T-helper 2 cell treated with Interferon-gamma antibody and Interleukin-4, amounts not matched to agents 5 μg/mL and 100 μg/mL, for 36 hours (primary cell): ENCODE data around the gene MID1.

Experiments
- DNase-seq: peaks from one replicate; pipeline ENCODE4 v3.0.0; 2021; ENCODE audit warnings: low spot score
- H3K27ac Mint-ChIP-seq: one replicate; pipeline ENCODE4 v1.8.0; 2021; ENCODE audit warnings: mild to moderate bottlenecking, mixed read lengths
- H3K27me3 Mint-ChIP-seq: one replicate; pipeline ENCODE4 v1.8.0; 2021; ENCODE audit warnings: low read depth, mixed read lengths
- H3K36me3 Mint-ChIP-seq: one replicate; pipeline ENCODE4 v1.8.0; 2021; ENCODE audit warnings: low read depth, mixed read lengths
- H3K4me1 Mint-ChIP-seq: one replicate; pipeline ENCODE4 v1.8.0; 2021; ENCODE audit warnings: low read depth, mixed read lengths
- H3K4me3 Mint-ChIP-seq: one replicate; pipeline ENCODE4 v1.8.0; 2022; ENCODE audit warnings: mild to moderate bottlenecking, moderate library complexity, mixed read lengths
- H3K9me3 Mint-ChIP-seq: one replicate; pipeline ENCODE4 v1.8.0; 2021; ENCODE audit warnings: mixed read lengths

Gene MID1

DNA sequence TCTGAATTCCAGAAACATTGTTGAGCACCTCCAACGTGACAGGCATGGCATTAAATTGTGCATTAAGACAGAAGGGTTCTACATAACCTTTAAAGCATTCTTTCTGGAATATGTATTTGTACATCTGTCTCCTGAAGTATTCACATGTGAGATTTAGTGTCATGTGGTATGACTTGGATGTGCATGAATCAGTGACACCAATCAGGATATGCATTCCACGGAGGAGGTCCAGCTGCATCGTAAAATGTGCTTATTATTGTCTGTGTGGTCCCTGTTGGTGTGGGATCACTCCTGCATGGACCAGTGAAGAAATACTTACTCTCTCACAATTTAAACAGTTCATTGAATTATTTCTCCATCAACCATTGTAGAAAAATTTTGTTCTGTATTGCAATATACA, 149.0 kb downstream of the MID1 start:
- no peaks in the 10 kb centered on the region for H3K9me3 Mint-ChIP-seq
- no peak overlapping the region for H3K4me3 Mint-ChIP-seq
- H3K4me1 Mint-ChIP-seq, result no peaks in the 10 kb centered on the region
- no peaks in the 10 kb centered on the region for H3K27me3 Mint-ChIP-seq
- H3K27ac Mint-ChIP-seq, result no peak overlapping the region
- H3K36me3 Mint-ChIP-seq, result no peaks in the 10 kb centered on the region
- DNase-seq, result no peak

DNA sequence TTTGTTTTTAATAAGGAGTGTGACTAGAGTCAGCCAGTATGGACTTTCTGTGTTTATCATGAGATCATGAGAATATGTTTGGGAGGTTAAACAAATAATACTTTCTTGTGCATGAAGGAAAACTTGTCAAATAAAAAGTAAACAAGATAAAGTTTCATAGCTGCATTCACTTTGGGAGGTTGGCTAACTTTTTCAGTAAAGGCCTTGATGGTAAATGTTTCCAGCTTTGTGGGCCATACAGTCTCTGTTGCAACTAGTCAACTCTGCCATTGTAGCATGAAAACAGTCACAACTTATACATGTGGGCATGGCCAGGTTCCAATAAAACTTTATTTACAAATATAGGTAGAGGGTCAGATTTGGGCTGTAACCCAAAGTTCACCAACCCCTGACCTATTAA, 150.4 kb downstream of the MID1 start:
- H3K4me3 Mint-ChIP-seq, result no peak overlapping the region
- H3K4me1 Mint-ChIP-seq, result no peaks in the 10 kb centered on the region
- no peaks in the 10 kb centered on the region for H3K27me3 Mint-ChIP-seq
- no peaks in the 10 kb centered on the region for H3K9me3 Mint-ChIP-seq
- DNase-seq, result no peak
- no peak overlapping the region for H3K27ac Mint-ChIP-seq
- no peaks in the 10 kb centered on the region for H3K36me3 Mint-ChIP-seq

DNA sequence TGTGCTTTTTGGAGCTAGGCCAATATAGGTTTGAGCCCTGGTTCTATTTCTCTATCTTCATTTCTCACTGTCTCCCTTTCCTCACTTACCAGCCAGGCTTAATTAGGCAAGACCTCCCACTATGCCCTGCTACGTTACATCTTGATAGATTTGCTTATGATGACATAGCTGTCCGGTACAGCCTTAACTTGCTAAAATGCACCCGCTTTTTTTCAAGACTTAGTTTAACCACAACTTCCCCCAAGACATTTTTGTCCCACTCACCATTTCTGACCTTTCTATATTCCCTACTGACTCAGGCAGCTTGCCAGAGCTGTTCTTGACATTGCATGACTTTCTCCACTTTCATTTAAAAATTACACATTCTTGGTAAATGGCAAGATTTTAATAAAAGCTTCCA, 152.6 kb downstream of the MID1 start:
- Mint-ChIP-seq H3K27me3 (no peaks in the 10 kb centered on the region), H3K4me3 (no peak overlapping the region), H3K9me3 (no peaks in the 10 kb centered on the region)

DNA sequence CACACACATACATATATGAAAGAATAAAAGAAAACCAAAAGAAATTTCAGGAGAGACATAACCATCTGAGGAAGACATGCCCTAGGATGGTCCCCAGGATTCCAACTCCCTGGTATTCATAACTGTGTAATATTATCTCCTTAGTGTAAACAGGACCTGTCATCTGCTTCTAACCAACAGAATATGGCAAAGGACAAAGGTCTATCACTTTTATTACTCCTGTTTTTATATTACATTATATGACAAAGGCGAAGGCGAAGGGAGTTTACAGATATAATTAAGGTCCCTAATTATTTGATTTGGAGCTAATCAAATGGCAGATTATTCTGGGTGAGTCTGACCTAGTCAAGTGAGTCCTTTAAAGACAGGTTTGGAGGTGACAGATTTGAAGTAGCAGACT, 155.1 kb downstream of the MID1 start:
- H3K4me3 Mint-ChIP-seq, result no peak overlapping the region

More for the DNA sequence above, 152.6 kb downstream of the MID1 start:
- DNase-seq, result no peak
- Mint-ChIP-seq H3K27ac (no peak overlapping the region), H3K4me1 (no peaks in the 10 kb centered on the region), H3K36me3 (no peaks in the 10 kb centered on the region)

DNA sequence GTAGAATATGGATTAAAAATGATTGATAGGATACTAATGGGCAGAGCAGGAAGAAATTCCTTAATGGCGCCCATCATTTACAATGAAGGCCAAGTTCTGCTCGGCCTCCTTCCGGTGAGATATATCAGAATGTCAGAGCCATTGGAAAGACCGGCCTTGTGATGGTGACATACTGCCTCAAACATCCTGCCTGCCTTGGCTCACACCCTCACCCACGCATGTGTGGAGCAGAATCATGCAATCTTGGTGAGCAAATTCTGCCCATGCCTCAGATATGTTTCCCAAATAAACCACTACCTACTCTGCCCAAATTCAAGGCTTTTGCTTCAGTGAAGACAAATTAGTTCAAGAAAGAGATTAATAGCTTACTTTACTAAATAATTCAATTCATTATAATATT, 163.3 kb downstream of the MID1 start:
- Mint-ChIP-seq H3K27me3 (no peaks in the 10 kb centered on the region), H3K9me3 (no peaks in the 10 kb centered on the region), H3K4me3 (no peak overlapping the region), H3K36me3 (no peaks in the 10 kb centered on the region), H3K4me1 (no peaks in the 10 kb centered on the region), H3K27ac (no peak overlapping the region)
- DNase-seq, result no peak

More for the DNA sequence above, 155.1 kb downstream of the MID1 start:
- Mint-ChIP-seq H3K36me3 (no peaks in the 10 kb centered on the region), H3K4me1 (no peaks in the 10 kb centered on the region), H3K9me3 (no peaks in the 10 kb centered on the region), H3K27me3 (no peaks in the 10 kb centered on the region), H3K27ac (no peak overlapping the region)
- DNase-seq, result no peak

DNA sequence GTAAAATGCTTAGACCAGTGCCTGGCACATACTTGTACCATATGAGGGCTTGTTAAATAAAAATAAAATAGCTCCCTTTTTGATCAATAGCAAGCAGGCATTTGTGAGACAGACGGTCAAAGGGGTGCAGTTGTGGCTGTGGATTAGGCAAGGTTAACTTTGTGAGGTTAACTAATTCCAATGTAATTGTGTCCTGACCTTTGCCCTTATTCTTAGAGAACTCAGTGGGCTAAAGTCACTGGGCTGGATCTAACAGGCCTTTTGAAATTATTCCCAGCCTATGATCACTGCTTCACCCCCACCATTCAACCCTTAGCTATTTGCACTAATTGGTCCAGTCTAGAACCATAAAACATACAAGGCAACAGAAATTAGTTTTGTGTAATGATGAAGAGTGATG, 166.4 kb downstream of the MID1 start:
- Mint-ChIP-seq H3K36me3 (no peaks in the 10 kb centered on the region), H3K27ac (no peak overlapping the region), H3K4me3 (no peak overlapping the region), H3K4me1 (no peaks in the 10 kb centered on the region), H3K27me3 (no peaks in the 10 kb centered on the region), H3K9me3 (no peaks in the 10 kb centered on the region)
- DNase-seq, result no peak

DNA sequence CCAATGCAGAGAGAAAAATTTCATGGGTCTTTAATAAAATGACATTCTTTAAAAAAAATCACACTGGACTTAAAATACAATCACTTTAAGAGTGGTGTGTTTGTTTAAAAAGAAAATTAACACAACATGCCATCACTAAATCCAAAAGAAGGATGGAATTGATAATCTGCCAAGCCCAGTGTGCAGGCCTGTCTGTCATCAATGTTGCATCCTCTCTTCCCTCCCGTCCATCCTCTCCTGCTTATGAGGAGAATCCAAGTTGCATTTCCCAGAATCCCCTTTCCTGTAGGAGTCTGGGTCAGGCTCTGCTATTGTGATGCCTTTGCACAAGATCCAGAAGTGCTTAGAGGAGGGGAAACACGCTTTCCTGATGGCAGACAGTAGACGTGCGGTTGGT, 169.4 kb downstream of the MID1 start:
- no peak overlapping the region for H3K4me3 Mint-ChIP-seq
- no peak for DNase-seq
- H3K36me3 Mint-ChIP-seq, result no peaks in the 10 kb centered on the region
- no peak overlapping the region for H3K27ac Mint-ChIP-seq
- no peaks in the 10 kb centered on the region for H3K4me1 Mint-ChIP-seq
- H3K9me3 Mint-ChIP-seq, result no peaks in the 10 kb centered on the region
- H3K27me3 Mint-ChIP-seq, result no peaks in the 10 kb centered on the region

DNA sequence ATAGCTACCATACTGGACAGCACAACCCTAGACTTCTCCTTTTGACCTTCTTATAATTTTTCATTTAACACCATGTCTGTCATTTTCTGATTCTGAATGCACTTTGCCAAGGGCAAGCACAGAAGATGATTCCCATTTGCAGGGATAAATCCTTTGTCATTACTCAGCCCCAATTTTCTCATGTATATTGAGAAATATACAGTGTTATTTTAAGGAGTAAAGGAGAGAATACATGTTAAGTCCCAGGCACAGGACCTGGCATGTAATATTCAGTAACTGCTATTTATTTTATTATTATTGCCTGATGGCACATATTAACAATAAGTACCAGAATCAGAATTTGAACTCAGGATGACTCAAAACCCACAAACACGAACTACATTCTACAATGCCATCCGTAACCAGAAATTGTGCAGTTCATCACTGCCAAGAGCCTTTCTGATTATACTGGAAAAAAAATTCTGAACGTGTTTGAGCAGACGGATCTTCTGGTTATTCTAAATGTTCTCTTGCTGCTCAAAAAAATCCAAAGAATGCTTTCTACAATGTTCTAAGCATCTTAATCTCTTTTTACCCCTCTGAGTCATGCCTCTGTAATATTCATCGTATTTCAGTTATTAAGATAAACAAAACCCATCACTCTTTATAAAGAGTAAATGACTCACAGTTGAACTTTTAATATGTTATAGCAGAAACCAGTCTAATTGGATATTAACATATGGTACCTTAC, 170.0 kb downstream of the MID1 start:
- Mint-ChIP-seq H3K27ac (no peak overlapping the region), H3K9me3 (no peaks in the 10 kb centered on the region), H3K4me3 (no peak overlapping the region), H3K27me3 (no peaks in the 10 kb centered on the region), H3K36me3 (no peaks in the 10 kb centered on the region), H3K4me1 (no peaks in the 10 kb centered on the region)
- no peak for DNase-seq

DNA sequence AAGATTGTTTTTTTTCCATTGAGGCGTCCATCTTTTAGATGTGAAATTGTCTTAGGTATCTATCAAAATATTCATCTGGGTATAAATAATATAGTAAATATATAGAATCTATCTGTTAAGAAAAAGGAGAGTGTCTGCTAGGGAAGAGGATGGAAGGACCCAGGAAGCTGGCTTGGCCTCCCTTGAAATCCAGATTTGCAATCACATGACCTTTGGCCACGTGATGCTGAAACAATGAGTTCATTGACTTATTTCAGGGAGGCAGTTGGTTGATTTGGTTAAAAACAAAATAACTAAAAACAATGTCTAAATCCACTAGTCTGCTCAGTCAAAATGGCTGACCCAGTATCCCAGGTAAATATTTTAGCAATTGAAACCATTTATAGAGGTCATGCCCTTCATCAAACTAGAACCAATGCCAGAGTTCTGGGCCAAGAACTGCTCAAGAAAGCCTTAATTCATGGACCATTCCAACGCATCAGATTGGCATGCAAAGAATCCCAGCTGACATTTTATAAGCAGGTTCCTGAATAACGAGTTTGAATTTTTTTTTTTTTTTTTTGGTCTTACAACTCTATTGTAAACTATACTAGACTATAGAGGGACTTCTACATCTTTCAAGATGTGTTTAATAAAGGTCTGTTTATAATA, 172.7 kb downstream of the MID1 start:
- no peaks in the 10 kb centered on the region for H3K9me3 Mint-ChIP-seq
- H3K27ac Mint-ChIP-seq, result no peak overlapping the region
- H3K36me3 Mint-ChIP-seq, result no peaks in the 10 kb centered on the region
- DNase-seq, result no peak
- H3K4me1 Mint-ChIP-seq, result no peaks in the 10 kb centered on the region
- no peaks in the 10 kb centered on the region for H3K27me3 Mint-ChIP-seq
- no peak overlapping the region for H3K4me3 Mint-ChIP-seq

DNA sequence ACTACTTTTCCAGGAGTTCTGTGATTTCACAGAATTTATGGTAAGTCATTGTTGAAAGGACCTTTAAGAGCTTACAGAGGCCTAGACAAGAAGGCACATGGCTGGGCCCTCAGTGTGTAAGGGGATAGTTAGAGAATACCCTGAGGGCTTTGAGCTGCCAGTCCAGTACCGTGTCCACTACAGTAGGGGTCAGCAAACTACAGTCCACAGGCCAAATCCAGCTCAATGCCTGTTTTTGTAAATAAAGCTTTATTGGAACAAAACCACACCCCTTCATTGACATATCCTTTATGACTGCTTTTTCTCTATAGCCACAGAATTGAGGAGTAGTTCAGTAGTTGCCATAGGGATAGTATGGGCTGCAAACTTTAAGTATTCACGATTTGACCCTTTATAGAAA, 176.2 kb downstream of the MID1 start:
- peaks cover 5% of the 10 kb centered on the region for H3K9me3 Mint-ChIP-seq
- H3K27ac Mint-ChIP-seq, result no peak overlapping the region

DNA sequence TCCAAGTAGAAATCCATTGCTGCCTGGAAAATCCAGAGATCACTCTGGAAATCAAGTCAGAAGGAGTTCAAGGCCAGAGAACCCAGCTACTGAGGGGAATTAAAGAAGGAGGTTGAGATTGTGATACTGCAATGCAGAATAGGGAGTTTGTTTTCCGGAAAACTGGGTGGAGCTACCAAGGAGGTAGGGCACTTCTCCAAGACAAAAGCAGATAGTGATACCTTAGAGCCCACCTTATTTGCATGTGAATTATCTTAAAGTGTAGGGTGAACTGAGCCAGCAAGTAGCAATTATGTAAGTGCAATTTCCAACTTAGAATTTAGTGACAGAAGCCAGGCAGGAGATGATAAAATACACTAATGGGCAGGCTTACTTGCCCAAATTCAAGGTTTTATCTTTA, 178.9 kb downstream of the MID1 start:
- DNase-seq, result no peak
- Mint-ChIP-seq H3K9me3 (peaks cover 5% of the 10 kb centered on the region), H3K4me1 (no peaks in the 10 kb centered on the region), H3K27me3 (no peaks in the 10 kb centered on the region), H3K4me3 (no peak overlapping the region), H3K36me3 (no peaks in the 10 kb centered on the region), H3K27ac (no peak overlapping the region)

More for the DNA sequence above, 176.2 kb downstream of the MID1 start:
- Mint-ChIP-seq H3K27me3 (no peaks in the 10 kb centered on the region), H3K4me3 (no peak overlapping the region), H3K4me1 (no peaks in the 10 kb centered on the region), H3K36me3 (no peaks in the 10 kb centered on the region)
- DNase-seq, result no peak

DNA sequence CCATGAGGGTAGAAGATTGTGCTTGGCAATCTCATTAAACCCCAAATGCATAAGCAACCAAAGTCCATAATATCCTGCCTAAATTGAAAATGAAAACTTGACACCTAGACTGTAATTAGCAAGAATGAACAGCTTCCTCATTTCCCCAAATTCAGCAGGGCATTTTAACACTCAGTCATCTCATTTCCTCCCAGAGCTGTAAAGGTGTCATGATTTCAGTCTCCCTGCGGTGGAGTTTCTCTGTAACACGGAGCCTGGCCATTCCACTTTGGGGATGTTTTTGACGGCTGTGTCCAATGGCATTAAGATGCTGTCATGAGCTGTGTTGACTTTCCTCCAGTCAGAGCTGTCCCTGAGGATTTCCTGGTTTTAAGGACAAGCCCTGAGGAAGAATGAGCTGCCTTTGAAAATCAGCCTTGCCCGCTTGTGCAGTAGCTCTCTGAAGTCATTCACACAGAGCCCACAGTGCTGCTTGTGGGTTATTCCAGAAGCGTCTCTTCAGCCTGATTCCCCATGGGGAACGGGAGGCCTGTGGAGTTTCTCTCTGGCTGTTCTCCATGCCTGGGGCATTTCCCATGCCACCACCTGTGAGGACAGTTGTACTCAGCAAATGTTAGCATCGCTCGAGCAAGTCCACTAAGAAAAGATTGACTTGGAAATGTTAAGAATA, 187.0 kb downstream of the MID1 start:
- no peaks in the 10 kb centered on the region for H3K4me1 Mint-ChIP-seq

DNA sequence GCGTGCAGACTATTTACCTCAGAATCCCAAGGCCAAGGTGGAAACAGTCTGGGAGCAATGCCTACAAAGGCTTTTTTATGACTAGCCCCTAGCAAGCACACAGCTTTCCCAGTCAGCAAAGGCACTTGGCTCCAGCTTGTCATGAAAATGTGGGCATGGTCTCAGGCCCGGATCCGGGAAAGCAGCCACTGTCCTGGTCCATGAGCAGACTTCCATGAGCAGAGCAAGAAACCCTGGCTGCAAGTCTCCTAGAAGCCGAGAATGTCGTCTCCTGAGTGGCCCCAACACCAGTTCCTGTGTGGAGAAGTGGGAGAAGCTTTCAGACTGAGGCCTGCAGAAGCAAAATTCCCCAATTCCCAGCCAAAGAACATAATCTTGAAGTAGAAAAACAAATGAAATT, 190.5 kb downstream of the MID1 start:
- no peaks in the 10 kb centered on the region for H3K9me3 Mint-ChIP-seq
- no peak overlapping the region for H3K27ac Mint-ChIP-seq
- no peaks in the 10 kb centered on the region for H3K4me1 Mint-ChIP-seq
- DNase-seq, result no peak
- H3K27me3 Mint-ChIP-seq, result no peaks in the 10 kb centered on the region
- no peaks in the 10 kb centered on the region for H3K36me3 Mint-ChIP-seq
- no peak overlapping the region for H3K4me3 Mint-ChIP-seq

More for the DNA sequence above, 187.0 kb downstream of the MID1 start:
- no peaks in the 10 kb centered on the region for H3K27me3 Mint-ChIP-seq
- H3K27ac Mint-ChIP-seq, result no peak overlapping the region
- no peak overlapping the region for H3K4me3 Mint-ChIP-seq
- no peaks in the 10 kb centered on the region for H3K36me3 Mint-ChIP-seq
- no peak for DNase-seq
- no peaks in the 10 kb centered on the region for H3K9me3 Mint-ChIP-seq

DNA sequence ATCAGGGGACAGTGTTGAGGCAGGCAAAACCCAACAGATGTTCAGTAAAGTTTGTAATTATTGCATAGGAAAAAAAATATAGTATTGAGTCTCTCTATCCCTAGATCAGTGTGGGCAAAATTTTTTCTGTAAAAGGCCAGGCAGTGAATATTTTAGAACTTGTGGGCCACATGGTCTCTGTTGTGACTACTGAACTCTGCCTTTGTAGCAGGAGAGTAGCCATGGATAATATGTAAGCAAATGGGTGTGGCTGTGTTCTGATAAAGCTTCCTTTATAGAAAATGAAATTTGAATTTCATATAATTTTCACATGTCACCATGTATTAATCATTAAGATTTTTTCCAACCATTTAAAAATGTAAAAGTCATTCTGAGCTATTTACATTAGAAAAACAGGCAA, 193.1 kb downstream of the MID1 start:
- Mint-ChIP-seq H3K9me3 (no peaks in the 10 kb centered on the region), H3K27me3 (no peaks in the 10 kb centered on the region), H3K4me3 (no peak overlapping the region), H3K27ac (no peak overlapping the region), H3K36me3 (no peaks in the 10 kb centered on the region), H3K4me1 (no peaks in the 10 kb centered on the region)
- no peak for DNase-seq
